ENCODE data around the gene TGFBI.
A peak's percentile ranks its signal among the peaks of the same experiment; 100 is the strongest.

The TGFBI gene

DNA sequence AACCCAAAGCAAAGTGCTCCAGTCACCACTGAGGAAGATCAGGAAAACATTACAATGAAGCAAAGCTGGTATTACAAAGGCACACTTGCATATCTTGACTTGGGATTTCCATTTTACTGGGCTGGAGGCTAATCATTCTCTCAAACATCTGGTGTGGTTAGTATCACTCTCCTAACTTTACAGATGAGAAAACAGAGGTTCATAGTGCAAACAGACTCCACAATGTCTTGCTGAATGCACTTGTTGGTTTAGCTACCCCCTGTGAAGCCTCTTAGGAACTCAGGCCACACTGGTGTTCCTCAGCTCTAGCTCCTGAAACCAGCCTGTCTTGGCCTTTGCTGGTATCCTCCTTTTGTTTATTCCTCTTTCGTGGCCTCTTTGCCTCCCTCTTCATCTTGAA, 74.3 kb downstream of the TGFBI start:
- Mint-ChIP-seq H3K27me3 (peaks cover 12 to 20% of the 10 kb centered on the region in 2 donors), H3K4me1 (no peaks in the 10 kb centered on the region), H3K9me3 (no peaks in the 10 kb centered on the region), H3K27ac (no peak overlapping the region), H3K36me3 (no peaks in the 10 kb centered on the region), H3K4me3 (no peak overlapping the region)
- ATAC-seq (replicated peaks) = no peak
- no peak for DNase-seq

DNA sequence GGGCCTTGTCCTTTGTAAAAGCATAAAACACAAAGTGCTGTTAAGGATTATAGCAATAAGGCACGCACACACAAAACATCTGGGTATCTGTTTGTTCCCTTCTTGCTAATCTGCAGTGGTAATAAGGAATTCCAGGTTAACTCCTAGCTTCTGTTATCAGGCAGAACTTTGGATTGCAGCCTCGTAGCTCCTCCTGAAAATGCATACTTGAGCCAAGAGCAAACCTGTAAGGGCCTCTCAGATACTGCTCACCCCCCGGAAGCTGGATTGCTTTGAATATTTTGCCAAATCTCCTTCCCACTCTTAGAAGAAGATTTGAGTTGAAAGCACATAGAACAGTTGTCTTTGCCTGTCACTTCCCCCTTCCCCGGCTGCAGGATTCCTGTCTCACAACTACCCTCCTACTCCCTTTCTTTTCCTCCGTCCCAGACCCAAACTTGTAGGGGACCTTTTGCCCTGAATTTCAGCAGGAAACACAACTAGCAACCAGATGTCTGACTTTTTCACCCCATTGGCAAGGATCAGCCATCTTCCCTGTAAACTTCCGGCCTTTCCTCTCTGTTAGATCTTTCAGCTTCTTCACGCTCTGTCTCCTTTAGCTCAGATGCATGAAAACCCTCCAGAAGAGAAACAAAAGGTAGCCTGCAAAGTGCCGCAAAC, 75.6 kb downstream of the TGFBI start:
- Mint-ChIP-seq H3K9me3 (no peaks in the 10 kb centered on the region), H3K4me1 (no peaks in the 10 kb centered on the region), H3K4me3 (no peak overlapping the region), H3K36me3 (no peaks in the 10 kb centered on the region), H3K27ac (no peak overlapping the region), H3K27me3 (peaks cover 8 to 14% of the 10 kb centered on the region in 2 donors)
- no peak for ATAC-seq (replicated peaks)
- no peak for DNase-seq

DNA sequence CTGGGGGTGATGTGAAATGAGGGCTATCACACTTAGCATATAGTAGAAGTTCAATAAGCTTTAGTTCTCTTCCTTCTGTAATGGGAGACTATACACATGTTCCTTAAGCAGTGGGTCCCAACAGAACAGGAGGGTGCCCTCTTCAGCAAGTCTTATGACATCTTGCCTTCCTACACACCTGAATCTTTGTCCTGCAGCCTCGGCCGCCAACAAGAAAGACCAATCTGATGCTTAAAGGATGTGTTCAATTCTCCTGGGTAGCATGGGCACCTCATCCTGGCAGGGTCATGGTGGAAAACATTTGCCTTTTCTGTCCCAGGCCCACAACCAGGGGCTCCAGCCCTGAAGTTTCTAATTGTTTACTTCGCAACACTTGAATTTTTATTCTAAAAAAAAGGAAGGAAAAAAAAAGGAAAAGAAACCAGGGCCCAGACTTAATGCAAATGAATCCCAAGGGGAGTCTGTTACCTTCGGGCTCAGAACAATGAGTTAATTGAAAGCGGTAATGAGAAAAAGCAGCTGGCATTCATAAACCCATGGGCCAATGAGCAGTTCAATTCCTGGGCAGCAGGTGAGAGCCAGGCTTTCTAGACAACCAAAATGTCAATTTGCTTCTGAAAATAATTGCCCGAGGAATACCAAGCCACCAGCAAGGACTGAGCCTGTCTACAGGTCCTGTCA, 77.7 kb downstream of the TGFBI start:
- Mint-ChIP-seq H3K4me3 (no peak overlapping the region), H3K27me3 (peaks cover 8 to 14% of the 10 kb centered on the region in 2 donors), H3K4me1 (no peaks in the 10 kb centered on the region), H3K36me3 (no peaks in the 10 kb centered on the region), H3K27ac (no peak overlapping the region), H3K9me3 (no peaks in the 10 kb centered on the region)
- DNase-seq (no peak), ATAC-seq (replicated peaks) (no peak)

DNA sequence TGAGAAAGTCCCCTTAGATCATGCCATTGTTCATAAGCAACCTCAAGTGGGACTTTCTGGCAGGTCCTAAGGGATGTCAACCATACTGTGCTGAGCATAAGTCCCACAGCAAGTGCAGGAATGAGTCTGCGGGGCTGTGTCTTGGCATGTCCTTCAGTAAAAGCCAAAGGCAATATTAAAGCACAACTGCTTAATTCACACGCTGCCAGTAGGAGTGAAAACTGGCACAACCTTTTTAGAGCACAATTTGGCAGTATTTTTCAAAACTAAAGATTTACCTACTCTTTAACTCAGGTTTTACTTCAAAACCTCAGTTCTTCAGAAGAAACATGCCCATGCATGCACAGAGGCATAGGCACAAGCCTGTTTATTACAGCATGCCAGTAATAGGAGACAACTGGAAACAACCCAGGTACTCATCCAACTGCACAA, 79.4 kb downstream of the TGFBI start:
- peaks cover 14 to 23% of the 10 kb centered on the region in 2 donors for H3K27me3 Mint-ChIP-seq
- peak; percentile 36 to 61 for ATAC-seq (replicated peaks)
- no peaks in the 10 kb centered on the region for H3K36me3 Mint-ChIP-seq

DNA sequence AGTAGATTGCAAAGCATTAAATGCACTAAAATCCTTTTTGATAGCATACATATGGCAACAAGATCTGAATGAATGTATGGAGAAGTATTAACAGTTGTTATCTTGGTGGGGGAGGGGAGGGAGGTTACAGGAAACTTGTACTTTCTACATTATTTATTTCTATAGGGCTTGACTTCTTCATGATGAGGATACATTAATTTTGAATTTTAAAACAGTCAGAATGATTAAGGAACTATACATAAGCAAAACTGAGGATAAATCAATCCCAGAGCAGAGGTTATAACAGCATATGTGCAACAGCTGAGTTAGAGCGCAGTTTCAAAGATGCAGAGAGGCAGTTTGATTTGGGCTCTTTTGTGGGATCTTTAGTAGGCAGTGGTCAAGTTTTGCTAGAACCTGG, 80.0 kb downstream of the TGFBI start:
- H3K4me3 Mint-ChIP-seq = no peak overlapping the region
- no peaks in the 10 kb centered on the region for H3K36me3 Mint-ChIP-seq
- ATAC-seq (replicated peaks) (no peak), DNase-seq (no peak)
- H3K27me3 Mint-ChIP-seq = peaks cover 15 to 26% of the 10 kb centered on the region in 2 donors
- no peaks in the 10 kb centered on the region for H3K9me3 Mint-ChIP-seq
- H3K27ac Mint-ChIP-seq = no peak overlapping the region
- H3K4me1 Mint-ChIP-seq = no peaks in the 10 kb centered on the region

More for the DNA sequence above, 79.4 kb downstream of the TGFBI start:
- Mint-ChIP-seq H3K4me3 (no peak overlapping the region), H3K27ac (no peak overlapping the region), H3K4me1 (no peaks in the 10 kb centered on the region), H3K9me3 (no peaks in the 10 kb centered on the region)
- no peak for DNase-seq

DNA sequence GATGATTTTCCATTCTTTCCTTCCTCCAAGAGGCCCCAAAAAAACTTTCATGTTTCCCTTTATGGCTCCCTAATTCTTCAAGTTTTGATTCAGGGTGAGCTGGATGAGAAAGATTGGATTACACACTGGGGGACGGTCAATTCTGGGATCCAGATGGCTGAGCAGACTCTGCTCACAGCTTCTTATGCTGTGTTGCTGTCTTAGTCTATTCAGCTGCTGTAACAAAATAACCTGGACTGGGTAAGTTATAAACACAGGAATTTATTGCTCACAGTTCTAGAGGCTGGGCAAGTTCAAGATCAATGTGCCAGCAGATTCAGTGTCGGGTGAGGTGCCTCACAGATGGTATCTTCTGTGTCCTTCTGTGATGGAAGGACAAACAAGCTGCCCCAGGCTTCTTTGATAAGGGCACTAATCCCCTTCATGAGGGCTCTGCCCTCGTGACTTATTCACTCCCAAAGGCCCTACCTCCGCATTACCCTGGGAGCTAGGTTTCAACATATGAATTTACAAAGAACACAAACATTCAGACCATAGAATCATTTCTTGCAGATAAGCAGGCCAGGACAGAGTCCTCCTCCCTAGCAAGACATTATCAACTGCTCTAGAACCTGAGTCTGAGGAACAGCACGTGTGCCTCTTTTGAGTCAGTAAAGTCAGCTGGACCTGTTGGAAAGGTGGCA, 80.8 kb downstream of the TGFBI start:
- Mint-ChIP-seq H3K9me3 (no peaks in the 10 kb centered on the region), H3K27ac (no peak overlapping the region), H3K4me1 (no peaks in the 10 kb centered on the region), H3K4me3 (no peak overlapping the region), H3K27me3 (peaks cover 14 to 22% of the 10 kb centered on the region in 2 donors), H3K36me3 (no peaks in the 10 kb centered on the region)
- DNase-seq = no peak
- no peak for ATAC-seq (replicated peaks)
